Hematopoietic multipotent progenitor cell treated with erythropoietin and hydrocortisone succinate and interleukin-3 and kit ligand, for 17 days (in vitro differentiated cells): ENCODE data around the gene ANGPTL4.
"Not testable (repeated sequence)": the region's sequence is repeated elsewhere in the genome, so short reads cannot be mapped to it uniquely, and the experiment has no call there.

Source experiments
- DNase-seq: peaks from one replicate; pipeline ENCODE4 v3.0.0-alpha.2; 2015; ENCODE audit warnings: low spot score

The ANGPTL4 gene

DNA sequence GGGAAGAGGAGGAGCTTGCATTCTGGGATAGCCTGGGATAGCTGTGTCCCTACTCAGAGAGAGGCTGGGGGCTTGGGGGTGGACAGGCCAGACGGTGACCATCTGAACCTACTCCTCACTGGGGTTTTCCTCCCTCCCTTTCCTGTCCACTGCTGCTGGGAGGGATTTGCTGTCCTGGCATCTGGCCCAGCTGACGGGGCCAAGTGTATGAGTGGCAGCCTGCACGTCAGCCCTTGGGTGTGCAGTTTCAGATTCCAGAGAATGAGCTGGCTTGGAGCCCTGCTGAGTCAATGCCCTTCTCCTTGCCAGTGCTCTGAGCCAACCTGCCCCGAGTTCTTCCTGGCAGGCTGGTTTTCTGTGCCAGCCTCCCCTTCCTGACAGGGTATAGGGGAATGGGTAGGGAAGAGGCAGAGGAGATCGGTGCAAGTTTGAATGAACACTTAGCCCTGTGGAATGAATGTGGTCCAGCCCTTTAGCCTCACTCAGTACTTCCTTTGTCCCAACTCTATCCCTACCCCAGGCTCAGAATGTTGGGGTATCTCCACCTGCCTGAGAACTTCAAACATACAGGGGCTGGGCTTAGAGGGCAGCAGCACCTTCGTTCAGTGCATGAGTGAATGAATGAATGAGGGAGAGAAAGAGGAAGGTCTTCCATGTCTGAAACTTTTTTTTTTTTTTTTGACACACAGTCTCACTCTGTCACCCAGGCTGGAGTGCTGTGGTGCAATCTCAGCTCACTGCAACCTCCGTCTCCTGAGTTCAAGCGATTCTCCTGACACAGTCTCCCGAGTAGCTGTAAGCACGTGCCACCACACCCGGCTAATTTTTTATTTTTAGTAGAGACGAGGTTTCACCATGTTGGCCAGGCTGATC, 1.8 kb upstream of the ANGPTL4 start:
- peak; percentile 65 for DNase-seq

DNA sequence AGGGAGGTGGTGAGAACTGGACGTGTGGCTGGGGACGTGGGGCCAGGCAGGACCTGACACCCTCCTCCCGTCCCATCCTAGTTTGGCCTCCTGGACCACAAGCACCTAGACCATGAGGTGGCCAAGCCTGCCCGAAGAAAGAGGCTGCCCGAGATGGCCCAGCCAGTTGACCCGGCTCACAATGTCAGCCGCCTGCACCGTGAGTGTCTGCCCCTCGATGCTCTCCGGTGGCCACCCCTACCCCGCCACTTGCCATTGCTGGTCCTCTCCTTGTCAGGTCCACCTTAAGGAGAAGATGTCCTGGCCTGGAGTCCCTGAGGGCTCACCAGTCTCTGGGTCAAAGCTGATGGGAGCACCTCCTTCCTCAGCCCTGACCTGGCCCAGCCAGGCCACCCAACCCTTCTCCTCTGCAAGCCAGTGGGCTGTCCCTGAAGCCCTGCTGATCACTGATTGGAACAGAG, 2.2 kb downstream of the ANGPTL4 start:
- DNase-seq = no peak

DNA sequence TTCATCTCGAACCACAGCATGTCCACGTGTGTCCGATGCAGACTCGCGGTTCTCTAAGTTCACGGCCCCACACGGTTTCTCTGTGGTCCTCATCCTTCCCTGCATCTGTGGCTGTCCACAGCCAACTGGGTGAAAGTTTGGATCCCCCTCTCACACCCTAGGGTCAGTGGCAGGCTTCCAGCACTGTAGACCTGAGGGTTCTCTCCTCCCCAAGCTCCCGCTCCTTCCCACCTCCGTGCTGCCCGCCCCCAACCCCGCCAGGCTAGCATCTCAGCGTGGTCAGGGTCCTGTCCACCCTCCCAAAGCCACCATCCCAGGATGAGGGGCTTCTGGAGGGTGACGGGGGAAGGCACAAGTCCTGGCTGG, 3.0 kb downstream of the ANGPTL4 start:
- DNase-seq = no peak

DNA sequence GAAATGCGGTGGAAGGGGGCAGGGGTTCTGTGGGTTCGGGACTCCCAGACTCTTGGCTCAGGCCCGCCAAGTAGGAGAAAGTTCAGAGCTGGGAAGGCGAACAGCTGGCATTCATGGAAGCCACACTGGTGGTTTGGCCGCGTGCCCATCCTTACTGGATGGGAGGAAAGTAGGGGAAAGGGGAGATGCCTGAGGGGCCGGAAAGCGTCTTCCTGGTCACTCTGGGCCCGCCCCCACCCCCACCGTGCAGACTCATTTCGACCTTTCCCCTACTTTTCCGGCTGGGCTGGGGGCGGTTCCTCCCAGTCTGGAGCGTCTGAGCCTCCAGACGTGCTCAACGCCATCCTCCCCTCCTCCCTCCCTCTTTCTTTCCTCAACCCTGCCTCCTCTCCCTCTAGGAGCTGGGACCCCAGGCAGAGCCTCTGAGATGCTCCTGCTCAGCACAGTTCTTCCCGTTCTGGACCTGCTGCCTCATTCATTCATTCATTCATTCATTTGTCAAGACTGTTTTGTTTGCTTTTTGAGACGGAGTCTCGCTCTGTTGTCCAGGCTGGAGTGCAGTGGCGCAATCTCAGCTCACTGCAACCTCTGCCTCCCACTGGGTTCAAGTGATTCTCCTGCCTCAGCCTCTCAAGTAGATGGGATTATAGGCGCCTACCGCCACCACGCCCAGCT, 3.5 kb downstream of the ANGPTL4 start:
- no peak for DNase-seq

DNA sequence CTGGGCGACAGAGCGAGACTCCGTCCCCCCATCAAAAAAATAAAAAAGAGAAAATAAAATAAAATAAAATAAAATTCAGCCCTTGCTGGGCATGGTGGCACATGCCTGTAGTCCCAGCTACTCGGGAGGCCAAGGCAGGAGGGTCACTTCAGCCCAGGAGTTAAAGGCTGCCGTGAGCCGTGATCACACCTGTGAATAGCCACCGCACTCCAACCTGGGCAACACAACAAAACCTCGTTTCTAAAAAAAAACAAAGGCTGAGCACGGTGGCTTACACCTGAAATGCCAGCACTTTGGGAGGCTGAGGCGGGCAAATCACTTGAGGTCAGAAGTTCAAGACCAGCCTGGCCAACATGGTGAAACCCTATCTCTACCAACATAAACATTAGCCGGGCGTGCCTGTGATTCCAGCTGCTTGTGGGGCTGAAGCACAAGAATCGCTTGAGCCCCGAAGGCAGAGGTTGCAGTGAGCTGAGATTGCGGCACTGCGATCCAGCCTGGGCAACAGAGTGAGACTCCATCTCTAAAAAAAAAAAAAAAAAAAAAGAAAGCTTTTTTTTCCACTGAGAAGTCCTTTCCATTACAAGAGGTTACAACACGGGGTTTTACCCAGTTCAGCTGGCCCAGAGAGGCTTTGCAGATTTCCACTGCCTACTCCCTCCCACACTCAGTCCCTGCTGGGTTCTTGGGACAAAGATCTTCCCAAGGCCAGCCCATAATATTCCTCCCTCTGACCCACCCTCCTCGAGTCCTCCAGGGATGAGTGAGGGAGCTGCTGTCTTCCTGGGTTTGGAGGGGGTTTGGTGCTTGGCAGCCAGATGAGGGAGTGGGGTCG, 6.4 kb downstream of the ANGPTL4 start:
- DNase-seq = no peak

DNA sequence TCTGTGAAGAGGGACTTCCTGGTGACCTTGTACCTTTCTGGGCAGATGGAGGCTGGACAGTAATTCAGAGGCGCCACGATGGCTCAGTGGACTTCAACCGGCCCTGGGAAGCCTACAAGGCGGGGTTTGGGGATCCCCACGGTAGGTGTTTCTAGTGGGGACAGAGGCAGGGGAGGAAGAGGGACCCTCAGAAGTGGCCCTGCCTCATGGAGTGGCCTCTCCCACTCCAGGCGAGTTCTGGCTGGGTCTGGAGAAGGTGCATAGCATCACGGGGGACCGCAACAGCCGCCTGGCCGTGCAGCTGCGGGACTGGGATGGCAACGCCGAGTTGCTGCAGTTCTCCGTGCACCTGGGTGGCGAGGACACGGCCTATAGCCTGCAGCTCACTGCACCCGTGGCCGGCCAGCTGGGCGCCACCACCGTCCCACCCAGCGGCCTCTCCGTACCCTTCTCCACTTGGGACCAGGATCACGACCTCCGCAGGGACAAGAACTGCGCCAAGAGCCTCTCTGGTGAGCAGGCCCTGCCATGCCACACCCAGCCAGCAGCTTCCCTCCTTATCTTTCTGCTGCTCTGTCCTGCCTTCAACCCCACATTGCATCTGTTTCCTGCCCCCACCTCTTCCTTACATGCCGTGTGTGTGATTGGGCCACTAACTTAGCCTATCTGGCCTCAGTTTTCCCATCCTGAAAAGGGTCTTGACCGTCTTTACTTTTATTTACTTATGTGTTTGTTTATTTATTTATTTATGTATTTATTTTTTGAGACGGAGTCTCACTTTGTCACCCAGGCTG, 7.3 kb downstream of the ANGPTL4 start:
- peak; percentile 24 for DNase-seq

DNA sequence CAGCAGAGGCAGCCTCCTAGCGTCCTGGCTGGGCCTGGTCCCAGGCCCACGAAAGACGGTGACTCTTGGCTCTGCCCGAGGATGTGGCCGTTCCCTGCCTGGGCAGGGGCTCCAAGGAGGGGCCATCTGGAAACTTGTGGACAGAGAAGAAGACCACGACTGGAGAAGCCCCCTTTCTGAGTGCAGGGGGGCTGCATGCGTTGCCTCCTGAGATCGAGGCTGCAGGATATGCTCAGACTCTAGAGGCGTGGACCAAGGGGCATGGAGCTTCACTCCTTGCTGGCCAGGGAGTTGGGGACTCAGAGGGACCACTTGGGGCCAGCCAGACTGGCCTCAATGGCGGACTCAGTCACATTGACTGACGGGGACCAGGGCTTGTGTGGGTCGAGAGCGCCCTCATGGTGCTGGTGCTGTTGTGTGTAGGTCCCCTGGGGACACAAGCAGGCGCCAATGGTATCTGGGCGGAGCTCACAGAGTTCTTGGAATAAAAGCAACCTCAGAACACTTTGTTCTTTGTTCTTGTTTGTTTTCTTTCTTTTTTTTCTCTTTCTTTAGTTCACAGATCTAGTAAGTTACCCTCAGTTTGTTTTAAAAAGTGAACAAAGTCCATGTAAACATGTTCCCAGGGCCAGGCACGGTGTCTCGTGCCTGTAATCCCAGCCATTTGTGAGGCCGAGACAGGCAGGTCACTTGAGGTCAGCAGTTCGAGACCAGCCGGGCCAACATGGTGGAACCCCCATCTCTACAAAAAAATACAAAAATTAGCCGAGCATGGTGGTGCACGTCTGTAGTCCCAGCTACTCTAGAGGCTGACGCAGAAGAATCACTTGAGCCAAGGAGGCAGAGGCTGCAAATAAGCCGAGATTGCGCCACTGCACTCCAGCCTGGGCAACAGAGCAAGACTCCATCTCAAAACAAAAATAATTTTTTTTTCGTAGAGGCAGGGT, 10.2 kb downstream of the ANGPTL4 start:
- no peak for DNase-seq

DNA sequence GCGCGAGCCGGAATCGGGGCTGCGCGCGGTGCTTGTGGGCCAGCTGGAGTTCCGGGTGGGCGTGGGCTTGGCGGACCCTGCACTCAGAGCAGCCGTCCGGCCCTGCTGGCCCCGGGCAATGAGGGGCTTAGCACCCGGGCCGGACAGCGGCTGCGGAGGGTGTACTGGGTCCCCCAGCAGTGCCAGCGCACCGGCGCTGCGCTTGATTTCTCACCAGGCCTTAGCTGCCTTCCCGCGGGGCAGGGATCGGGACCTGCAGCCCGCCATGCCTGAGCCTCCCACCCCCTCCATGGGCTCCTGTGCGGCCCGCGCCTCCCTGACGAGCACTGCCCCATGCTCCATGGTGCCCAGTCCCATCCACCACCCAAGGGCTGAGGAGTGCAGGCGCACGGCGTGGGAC, 11.8 kb downstream of the ANGPTL4 start:
- DNase-seq = not testable (repeated sequence)

DNA sequence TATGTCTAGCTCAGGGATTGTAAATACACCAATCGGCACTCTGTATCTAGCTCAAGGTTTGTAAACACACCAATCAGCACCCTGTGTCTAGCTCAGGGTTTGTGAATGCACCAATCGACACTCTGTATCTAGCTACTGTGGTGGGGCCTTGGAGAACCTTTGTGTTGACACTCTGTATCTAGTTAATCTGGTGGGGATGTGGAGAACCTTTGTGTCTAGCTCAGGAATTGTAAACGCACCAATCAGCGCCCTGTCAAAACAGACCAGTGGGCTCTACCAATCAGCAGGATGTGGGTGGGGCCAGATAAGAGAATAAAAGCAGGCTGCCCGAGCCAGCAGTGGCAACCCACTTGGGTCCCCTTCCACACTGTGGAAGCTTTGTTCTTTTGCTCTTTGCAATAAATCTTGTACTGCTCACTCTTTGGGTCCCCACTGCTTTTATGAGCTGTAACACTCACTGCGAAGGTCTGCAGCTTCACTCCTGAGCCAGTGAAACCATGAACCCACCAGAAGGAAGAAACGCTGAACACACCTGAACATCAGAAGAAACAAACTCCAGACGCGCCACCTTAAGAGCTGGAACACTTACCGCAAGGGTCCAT, 12.5 kb downstream of the ANGPTL4 start:
- DNase-seq = not testable (repeated sequence)

DNA sequence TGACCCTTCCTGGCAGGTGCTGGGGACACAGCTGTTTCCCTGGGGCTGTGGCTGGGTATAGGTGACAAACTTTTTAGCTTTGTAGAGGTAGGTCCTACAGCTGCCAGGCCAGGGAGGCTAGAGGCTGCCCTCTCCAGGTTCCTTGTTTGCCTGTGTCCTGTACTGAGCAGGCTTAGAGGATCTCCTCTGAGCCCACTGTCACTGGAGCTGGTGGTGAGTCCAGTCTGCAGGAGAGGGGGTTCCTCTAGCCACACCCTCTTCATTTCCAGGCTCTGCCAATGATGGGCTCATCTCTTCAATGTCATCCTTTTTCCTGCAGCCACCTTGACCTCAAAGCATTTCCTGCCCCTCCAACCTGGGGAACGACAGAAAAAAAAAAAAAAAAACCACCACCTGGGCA, 13.6 kb downstream of the ANGPTL4 start:
- DNase-seq = no peak

DNA sequence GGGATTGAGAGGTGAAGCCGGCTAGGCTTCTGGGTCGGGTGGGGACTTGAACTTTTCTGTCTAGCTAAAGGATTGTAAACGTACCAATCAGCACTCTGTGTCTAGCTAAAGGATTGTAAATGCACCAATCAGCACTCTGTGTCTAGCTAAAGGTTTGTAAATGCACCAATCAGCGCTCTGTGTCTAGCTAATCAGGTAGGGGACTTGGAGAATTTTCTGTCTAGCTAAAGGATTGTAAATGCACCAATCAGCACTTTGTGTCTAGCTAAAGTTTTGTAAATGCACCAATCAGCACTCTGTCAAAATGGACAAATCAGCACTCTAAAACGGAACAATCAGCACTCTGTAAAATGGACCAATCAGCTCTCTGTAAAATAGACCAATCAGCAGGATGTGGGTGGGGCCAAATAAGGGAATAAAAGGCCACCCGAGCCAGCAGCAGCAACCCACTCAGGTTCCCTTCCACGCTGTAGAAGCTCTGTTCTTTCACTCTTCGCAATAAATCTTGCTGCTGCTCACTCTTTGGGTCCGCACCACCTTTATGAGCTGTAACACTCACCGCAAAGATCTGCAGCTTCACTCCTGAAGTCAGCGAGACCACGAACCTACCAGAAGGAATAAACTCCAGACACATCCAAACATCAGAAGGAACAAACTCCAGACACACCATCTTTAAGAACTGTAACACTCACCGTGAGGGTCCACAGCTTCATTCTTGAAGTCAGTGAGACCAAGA, 15.4 kb downstream of the ANGPTL4 start:
- DNase-seq = not testable (repeated sequence)

DNA sequence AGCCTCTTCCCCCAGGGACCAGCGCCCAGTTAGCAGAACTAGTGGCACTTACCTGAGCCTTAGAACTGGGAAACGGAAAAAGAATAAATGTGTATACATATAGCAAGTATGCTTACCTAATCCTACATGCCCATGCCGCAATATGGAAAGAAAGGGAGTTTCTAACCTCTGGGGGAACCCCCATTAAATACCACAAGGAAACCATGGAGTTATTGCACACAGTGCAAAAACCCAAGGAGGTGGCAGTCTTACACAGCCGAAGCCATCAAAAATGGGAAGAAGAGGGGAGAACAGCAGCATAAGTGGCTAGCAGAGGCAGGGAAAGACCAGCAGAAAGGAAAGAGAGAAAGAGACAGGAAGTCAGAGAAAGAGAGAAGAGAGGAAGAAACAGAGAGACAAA, 20.6 kb downstream of the ANGPTL4 start:
- not testable (repeated sequence) for DNase-seq

DNA sequence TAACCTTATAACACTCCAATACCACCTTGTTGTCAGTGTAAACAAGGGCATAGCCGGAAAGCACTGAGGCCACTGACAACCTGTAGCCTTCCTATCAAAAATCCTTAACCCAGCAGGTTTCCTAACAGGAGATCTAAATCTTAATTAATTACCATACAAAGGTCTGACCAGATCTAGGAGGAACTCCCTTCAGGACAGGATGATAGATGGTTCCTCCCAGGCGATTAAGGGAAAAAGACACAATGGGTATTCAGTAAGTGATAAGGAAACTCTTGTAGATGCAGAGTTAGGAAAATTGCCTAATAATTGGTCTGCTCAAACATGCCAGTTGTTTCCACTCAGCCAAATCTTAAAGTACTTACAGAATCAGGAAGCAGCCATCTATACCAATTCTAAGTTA, 21.1 kb downstream of the ANGPTL4 start:
- not testable (repeated sequence) for DNase-seq

DNA sequence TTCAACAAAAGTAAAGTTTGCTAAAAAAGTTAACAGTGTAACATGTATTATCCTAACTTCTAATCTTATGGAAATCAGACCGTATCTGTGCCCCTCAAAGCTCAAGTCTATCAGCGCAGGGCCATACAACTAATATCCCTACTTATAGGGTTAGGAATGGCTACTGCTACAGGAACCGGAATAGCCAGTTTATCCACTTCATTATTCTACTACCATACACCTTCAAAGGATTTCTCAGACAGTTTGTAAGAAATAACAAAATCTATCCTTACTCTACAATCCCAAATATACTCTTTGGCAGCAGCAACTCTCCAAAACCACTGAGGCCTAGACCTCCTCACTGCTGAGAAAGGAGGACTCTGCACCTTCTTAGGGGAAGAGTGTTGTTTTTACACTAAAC, 21.6 kb downstream of the ANGPTL4 start:
- DNase-seq = not testable (repeated sequence)

DNA sequence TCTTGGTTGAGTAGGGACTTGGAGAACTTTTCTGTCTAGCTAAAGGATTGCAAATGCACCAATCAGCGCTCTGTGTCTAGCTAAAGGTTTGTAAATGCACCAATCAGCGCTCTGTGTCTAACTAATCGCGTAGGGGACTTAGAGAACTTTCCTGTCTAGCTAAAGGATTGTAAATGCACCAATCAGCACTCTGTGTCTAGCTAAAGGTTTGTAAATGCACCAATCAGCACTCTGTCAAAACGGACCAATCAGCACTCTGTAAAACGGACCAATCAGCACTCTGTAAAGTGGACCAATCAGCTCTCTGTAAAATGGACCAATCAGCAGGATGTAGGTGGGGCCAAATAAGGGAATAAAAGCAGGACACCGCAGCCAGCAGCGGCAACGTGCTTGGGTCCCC, 22.5 kb downstream of the ANGPTL4 start:
- DNase-seq = not testable (repeated sequence)

DNA sequence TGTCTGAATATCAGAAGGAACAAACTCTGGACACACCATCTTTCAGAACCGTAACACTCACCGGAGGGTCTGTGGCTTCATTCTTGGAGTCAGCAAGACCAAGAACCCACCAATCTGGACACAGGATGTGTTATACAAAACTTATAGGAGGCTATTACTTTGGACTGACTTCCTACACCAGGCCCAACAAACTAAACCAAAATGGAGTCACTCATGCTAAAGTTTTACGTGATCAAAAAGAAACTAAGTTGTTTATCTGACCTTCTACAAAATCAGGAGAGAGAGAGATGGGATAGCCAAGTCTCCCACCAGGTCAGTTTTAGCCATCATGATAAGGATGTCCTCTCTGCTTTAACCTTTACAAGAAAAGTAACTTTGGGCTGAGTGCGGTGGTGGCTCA, 23.0 kb downstream of the ANGPTL4 start:
- DNase-seq = no peak

DNA sequence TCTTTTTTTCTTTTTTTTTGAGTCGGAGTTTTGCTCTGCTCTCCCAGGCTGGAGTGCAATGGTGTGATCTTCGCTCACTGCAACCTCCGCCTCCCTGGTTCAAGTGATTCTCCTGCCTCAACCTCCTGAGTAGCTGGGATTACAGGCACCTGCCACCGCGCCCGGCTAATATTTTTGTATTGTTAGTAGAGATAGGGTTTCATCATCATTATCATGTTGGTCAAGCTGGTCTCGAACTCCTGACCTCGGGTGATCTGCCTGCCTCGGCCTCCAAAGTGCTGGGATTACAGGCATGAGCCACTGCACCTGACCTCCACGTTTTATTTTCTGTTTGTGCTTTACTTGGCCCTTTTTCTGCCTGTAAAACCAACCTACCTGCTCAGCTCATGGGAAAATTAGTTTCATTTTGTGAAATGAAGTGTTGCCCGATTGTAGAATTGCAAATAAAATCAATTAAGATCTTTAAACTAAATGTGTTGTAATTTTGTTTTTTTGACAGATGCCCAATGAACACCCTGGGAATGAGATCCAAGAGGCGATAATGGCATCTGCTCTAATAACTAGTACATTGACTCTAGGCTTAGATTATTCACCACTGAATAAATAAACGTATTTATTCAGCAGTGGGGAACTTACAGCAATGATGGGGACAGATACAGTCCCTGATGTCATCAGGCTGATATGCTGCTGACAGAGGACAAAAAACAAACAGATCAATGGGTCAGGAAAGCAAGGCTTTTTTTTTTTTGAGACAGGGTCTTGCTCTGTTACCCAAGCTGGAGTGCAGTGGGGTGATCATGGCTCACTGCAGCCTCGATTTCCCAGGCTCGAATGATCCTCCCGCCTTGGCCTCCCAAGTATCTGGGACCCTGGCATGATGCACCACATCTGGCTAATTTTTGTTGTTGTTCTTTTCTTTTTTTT, 24.0 kb downstream of the ANGPTL4 start:
- DNase-seq = no peak

DNA sequence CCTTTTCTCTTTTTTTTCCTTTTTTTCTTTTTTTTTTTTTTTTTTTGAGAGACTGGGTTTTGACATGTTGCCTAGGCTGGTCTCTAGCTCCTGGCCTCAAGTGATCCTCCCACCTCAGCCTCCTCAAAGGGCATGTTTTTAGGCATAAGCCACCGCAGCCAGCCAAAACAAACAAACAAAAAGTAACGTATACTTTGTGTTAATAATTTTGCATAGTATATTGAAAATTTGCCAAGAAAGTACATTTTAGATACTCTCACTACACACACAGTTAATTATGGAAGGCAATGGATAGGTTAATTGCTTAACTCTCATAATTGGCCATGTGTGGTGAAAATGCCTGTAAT, 24.6 kb downstream of the ANGPTL4 start:
- DNase-seq = no peak
